ENCODE data around the gene TUBB4A. TPM values are rescaled to one million over a fixed set of nuclear protein-coding genes. Genes with fewer than 3 reads are reported as not detected.
"Not testable (repeated sequence)": the region's sequence is repeated elsewhere in the genome, so short reads cannot be mapped to it uniquely, and the experiment has no call there.

TUBB4A gene
- total and polyA plus RNA-seq, 9 donors: 0.88 to 47.1 (median 3.2) TPM; not detected in 2

- TF ChIP-seq POLR2A (IDR thresholded peaks at IDR 0.05): no peak
- no peak for TF ChIP-seq CTCF (IDR thresholded peaks at IDR 0.05)
- TF ChIP-seq EP300 (IDR thresholded peaks at IDR 0.05): no peak
- 80 to 86% (median 85%) methylated on average over 15 of the region's 15 CpGs for WGBS, 3 donors
These were observed 12.9 kb upstream of the TUBB4A start for GRCh38 chr19:6514926-6515544.

DNA sequence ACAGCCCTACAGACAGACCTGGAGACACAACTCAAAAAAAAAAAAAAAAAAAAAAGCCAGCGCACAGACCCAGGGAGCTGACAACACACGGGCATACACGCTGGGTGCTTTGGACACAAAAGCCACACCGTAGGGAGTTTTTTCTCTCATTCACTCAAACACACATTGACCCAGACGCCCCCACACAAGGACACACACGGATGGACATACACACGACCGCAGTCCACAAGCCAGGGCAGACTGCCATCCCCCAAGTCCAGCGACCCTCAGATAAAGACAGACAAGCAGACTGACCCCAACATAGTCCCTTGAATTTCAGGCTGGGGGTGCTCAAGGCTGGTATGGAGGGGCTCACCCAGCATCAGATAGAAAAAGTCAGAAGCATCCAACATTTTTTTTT is 12.0 kb upstream of the TUBB4A start:
- DNase-seq: no peak
- TF ChIP-seq EP300 (IDR thresholded peaks at IDR 0.05): no peak
- TF ChIP-seq CTCF (IDR thresholded peaks at IDR 0.05): no peak
- TF ChIP-seq POLR2A (IDR thresholded peaks at IDR 0.05): no peak
- Histone ChIP-seq H3K27me3 (no peaks in the 10 kb centered on the region), H3K9me3 (no peaks in the 10 kb centered on the region), H3K27ac (no peak overlapping the region), H3K36me3 (no peaks in the 10 kb centered on the region), H3K4me3 (no peak overlapping the region), H3K4me1 (ENCODE audit: insufficient read depth) (peaks cover 4% of the 10 kb centered on the region)
- 39 to 45% (median 44%) methylated on average over 9 of the region's 9 CpGs for WGBS, 3 donors
- intact Hi-C loops (cut with DNase I): loop anchor here in 1 of 4 donors (10.0 kb wide), 1 partner anchor 351 kb away; no protein-coding TSS in a partner anchor

More at GRCh38 chr19:6514926-6515544, 12.9 kb upstream of the TUBB4A start:
- H3K36me3 ChIP-seq: no peaks in the 10 kb centered on the region
- H3K4me1 ChIP-seq (ENCODE audit: insufficient read depth): no peaks in the 10 kb centered on the region
- no peaks in the 10 kb centered on the region for H3K9me3 ChIP-seq
- intact Hi-C loops (cut with DNase I): loop anchor here in 1 of 4 donors (10.0 kb wide), 1 partner anchor 350 kb away; no protein-coding TSS in a partner anchor
- H3K4me3 ChIP-seq: no peak overlapping the region
- DNase-seq: no peak
- no peak overlapping the region for H3K27ac ChIP-seq
- H3K27me3 ChIP-seq: no peaks in the 10 kb centered on the region

DNA sequence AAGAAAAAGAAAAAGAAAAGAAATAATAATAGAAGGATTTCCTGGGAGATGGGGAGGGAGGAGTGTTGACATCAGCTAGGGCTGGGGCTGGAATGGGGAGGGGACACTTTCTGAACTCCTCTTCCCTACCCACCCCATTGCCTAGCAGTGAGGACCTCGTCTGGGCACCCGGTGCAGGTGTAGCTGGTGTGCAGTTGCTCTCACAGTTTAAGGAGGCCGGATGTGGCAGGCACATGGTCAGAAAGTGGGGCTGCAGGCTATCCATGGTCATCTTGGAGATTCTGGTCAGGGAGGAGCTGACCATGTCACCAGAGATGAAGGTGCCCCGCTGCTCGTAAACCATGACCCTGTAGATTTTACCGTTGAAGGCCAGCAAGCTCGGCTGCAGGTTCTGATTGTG is 8.5 kb upstream of the TUBB4A start:
- no peak for TF ChIP-seq CTCF (IDR thresholded peaks at IDR 0.05)
- TF ChIP-seq EP300 (IDR thresholded peaks at IDR 0.05): no peak
- TF ChIP-seq POLR2A (IDR thresholded peaks at IDR 0.05): no peak
- intact Hi-C loops (cut with DNase I): loop anchor here in 1 of 4 donors (10.0 kb wide), 1 partner anchor 354 kb away; no protein-coding TSS in a partner anchor
- Histone ChIP-seq H3K27ac (no peak overlapping the region), H3K4me1 (ENCODE audit: insufficient read depth) (peaks cover 6% of the 10 kb centered on the region), H3K27me3 (no peaks in the 10 kb centered on the region), H3K4me3 (no peak overlapping the region), H3K36me3 (no peaks in the 10 kb centered on the region), H3K9me3 (no peaks in the 10 kb centered on the region)
- WGBS, 3 donors: 74 to 80% (median 75%) methylated on average over 7 of the region's 7 CpGs
- no peak for DNase-seq

DNA sequence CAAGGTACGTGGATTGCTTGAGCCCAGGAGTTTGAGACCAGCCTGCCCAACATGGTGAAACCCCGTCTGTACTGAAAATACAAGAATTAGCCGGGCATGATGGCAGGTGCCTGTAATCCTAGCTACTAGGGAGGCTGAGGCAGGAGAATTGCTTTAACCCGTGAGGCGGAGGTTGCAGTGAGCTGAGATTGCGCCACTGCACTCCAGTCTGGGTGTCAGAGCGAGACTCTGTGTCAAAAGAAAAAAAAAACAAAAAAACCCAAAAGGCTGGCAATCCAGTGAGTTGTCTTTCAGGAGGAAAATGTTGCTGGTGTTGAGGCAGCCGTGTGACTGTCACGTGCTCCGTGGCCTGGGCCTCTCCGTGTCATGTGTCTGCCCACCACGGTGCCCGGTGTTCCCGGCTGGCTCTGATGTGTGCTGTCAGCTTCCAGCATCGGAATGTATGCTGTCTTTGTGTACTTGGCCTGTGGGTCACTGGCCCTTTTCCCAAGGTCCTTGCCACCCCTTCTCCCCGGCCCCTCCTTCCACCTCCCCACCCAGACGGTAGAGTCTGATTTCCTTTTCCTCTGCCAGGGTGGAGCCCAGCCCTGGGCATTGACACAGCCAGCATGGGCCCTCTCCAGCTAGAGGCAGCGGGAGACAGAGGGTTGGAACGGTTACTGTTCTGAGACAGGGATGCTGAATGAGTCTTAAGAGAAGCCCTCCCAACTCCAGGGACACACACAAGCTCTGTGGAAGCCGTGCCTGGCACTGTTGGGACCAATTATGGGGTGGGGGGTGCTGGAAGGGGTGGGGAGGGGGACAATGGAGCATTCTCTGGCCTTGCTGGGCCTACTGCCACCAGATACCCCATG is 7.2 kb upstream of the TUBB4A start:
- Histone ChIP-seq H3K4me3 (no peak overlapping the region), H3K27ac (no peak overlapping the region), H3K9me3 (no peaks in the 10 kb centered on the region), H3K36me3 (no peaks in the 10 kb centered on the region), H3K27me3 (no peaks in the 10 kb centered on the region), H3K4me1 (ENCODE audit: insufficient read depth) (peaks cover 6% of the 10 kb centered on the region)
- no peak for TF ChIP-seq CTCF (IDR thresholded peaks at IDR 0.05)
- intact Hi-C loops (cut with DNase I): no loop called here
- DNase-seq: peak in 3 of 5 donors; percentile 25 to 58 (median 40)
- 34 to 55% (median 41%) methylated on average over 20 of the region's 20 CpGs for WGBS, 3 donors

DNA sequence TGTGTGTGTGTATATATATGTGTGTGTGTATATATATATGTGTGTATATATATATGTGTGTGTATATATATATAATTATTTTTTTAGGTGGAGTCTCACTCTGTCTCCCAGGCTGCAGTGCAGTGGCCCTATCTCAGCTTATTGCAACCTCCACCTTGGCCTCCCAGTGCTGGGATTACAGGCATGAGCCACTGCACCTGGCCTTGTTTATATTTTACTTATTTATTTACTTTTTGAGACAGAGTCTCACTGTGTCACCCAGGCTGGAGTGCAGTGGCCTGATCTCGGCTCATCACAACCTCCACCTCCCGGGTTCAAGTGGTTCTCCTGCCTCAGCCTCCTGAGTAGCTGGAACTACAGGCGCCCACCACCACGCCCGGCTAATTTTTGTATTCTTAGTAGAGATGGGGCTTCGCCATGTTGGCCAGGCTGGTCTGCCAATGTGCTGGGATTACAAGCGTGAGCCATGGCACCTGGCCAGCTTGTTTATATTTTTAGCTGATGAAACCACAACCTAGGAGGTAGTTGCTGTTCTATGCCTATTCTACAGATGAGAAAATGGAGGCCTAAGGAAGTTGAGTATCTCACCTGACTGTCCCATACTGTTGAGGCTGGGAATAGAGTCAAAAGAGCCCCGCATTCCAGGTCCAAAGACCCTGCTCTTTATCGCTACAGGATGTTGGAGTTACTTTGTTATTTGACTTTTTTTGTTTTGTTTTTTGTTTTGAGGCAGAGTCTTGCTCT is 6.1 kb upstream of the TUBB4A start:
- DNase-seq; H3K27ac ChIP-seq; H3K9me3 ChIP-seq; H3K4me3 ChIP-seq; H3K4me1 ChIP-seq (ENCODE audit: insufficient read depth); H3K36me3 ChIP-seq; H3K27me3 ChIP-seq; intact Hi-C loops (cut with DNase I): not testable (repeated sequence)
- WGBS, 3 donors: 84 to 87% (median 84%) methylated on average over 9 of the region's 9 CpGs
